A673 (cell line): ENCODE measurements around the gene CRB2.

Source experiments
- CTCF ChIP-seq: fragments of 300-800, 200-600 bp; sonication (generic); conservative IDR thresholded peaks from 2 replicates; pipeline ENCODE4 v1.5.1; 2017; ENCODE audit warnings: low read depth, mild to moderate bottlenecking, antibody characterized with exemption, low read length, moderate library complexity, mixed read lengths
- EZH2 ChIP-seq: fragments of 200-600 bp; sonication (generic); IDR thresholded peaks from 2 replicates; pipeline ENCODE4 v1.6.1; 2017; ENCODE audit warnings: borderline replicate concordance, low read depth, mild to moderate bottlenecking, mixed read lengths, antibody characterized with exemption, low read length; ENCODE audit not compliant: poor library complexity, severe bottlenecking

GRCh38 chr9:123400926-123401503 is 45.0 kb downstream of the CRB2 start:
- TF ChIP-seq CTCF (no peak), EZH2 (no peak)
